Measurements from ENCODE around the gene ACOT11. TPM values are rescaled to one million over a fixed set of nuclear protein-coding genes. Genes with fewer than 3 reads are reported as not detected.
A peak's percentile ranks its signal among the peaks of the same experiment; 100 is the strongest.

Gene ACOT11
- total and polyA plus RNA-seq, 2 donors from 2014 or later: 24.6 to 31.1 TPM

DNA sequence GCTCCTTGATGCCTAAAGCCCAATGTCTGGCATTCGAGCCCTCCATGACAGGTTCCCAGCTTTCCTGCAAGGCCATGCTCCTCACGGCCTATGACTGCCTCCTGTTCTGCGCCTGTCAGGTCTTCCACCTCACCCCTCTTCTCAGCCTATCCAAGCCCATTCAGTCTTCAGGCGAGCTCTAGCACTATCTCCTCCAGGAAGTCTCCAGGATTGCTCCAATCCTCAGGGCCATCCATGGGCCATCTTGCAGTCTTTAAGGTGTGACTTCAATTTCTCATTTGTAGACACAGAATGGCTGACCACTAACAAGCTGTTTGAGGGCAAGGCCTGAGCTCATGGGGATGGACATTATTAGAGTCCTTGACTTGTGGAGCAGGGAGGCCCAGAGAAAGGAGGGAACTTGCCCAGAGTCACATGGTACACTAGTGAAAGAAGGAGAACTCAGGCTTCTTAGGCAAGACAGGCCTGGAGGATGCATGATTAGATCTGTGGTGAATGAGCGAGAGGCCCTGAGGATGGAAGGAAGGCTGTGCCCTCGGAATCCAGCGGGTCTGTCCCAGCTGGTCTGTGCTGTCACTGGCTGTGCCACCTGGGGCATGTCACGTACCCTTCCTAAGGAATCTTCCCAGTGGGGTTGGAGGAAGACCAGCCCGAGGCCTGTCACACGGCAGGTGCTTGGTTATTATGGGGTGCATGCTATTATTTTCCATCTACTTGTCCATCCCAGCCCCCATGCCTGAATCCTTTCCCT is 1.2 kb upstream of the ACOT11 start:
- FAIRE-seq (no peak), DNase-seq (no peak)
- Histone ChIP-seq H3K9me3 (ENCODE audit: control insufficient read depth in 2 of 3, insufficient read depth in 1 of 3, low read length in 3 of 3) (no peaks in the 10 kb centered on the region), H3K4me3 (ENCODE audit: low read length in 3 of 3) (no peak overlapping the region), H3K27ac (ENCODE audit: low read depth in 2 of 2, low read length in 2 of 2) (peak overlapping the region; percentile 80 to 83), H3K27me3 (ENCODE audit: control insufficient read depth, insufficient read depth, low read length) (no peaks in the 10 kb centered on the region), H3K4me1 (ENCODE audit: control insufficient read depth in 2 of 3, insufficient read depth in 2 of 3, low read depth in 1 of 3, low read length in 3 of 3) (peaks cover 0 to 15% (median 11%) of the 10 kb centered on the region in 3 donors), H3K9ac (ENCODE audit: low read length in 3 of 3) (peak overlapping the region in 1 of 3 donors; percentile 60), H3K36me3 (ENCODE audit: control insufficient read depth in 2 of 3, insufficient read depth in 3 of 3, low read length in 3 of 3) (no peaks in the 10 kb centered on the region)
- TF ChIP-seq, protein P1, sequence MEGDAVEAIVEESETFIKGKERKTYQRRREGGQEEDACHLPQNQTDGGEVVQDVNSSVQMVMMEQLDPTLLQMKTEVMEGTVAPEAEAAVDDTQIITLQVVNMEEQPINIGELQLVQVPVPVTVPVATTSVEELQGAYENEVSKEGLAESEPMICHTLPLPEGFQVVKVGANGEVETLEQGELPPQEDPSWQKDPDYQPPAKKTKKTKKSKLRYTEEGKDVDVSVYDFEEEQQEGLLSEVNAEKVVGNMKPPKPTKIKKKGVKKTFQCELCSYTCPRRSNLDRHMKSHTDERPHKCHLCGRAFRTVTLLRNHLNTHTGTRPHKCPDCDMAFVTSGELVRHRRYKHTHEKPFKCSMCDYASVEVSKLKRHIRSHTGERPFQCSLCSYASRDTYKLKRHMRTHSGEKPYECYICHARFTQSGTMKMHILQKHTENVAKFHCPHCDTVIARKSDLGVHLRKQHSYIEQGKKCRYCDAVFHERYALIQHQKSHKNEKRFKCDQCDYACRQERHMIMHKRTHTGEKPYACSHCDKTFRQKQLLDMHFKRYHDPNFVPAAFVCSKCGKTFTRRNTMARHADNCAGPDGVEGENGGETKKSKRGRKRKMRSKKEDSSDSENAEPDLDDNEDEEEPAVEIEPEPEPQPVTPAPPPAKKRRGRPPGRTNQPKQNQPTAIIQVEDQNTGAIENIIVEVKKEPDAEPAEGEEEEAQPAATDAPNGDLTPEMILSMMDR (IDR thresholded peaks at IDR 0.05; ENCODE audit: borderline replicate concordance, extremely low read depth, insufficient read depth): no peak
- intact Hi-C loops (cut with DNase I): no loop called here

DNA sequence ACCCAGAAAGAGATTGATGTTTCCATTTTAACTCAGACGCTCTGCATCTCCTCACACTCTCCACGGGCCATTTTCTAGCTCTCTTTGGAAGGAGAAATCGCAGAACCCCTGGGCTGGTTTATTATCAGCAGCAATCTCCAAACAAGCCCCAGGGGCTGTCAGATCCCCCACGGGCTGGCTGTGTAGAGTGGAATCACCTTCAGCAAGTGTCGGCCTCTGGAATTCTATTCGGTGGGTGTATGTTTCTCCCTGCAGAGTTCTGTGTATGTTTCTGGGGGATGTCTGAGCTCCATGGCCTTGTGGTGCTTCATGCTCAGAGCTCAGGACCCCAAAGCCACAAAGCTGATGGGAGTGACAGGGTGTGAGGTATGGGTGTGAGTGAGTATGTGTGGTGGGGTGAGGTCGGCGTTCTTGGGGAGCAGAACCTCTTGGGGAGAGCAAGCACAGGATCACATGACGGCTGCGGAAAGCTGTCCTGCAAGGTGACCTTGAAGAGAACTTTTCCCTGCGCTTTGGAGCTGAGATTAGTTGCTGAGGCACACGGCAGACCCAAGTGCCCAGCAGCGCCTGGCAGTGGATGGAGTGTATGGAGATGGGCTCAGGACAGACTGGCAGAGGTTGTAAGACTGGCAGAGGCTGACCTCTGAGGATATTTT is 489 bp downstream of the ACOT11 start:
- no peaks in the 10 kb centered on the region for H3K27me3 ChIP-seq (ENCODE audit: control insufficient read depth, insufficient read depth, low read length)
- no peaks in the 10 kb centered on the region for H3K9me3 ChIP-seq (ENCODE audit: control insufficient read depth in 2 of 3, insufficient read depth in 1 of 3, low read length in 3 of 3)
- no peak for DNase-seq
- intact Hi-C loops (cut with DNase I): no loop called here
- H3K27ac ChIP-seq (ENCODE audit: low read depth in 2 of 2, low read length in 2 of 2): peak overlapping the region; percentile 80 to 83
- FAIRE-seq: no peak
- H3K4me1 ChIP-seq (ENCODE audit: control insufficient read depth in 2 of 3, insufficient read depth in 2 of 3, low read depth in 1 of 3, low read length in 3 of 3): peaks cover 0 to 12% (median 11%) of the 10 kb centered on the region in 3 donors
- H3K36me3 ChIP-seq (ENCODE audit: control insufficient read depth in 2 of 3, insufficient read depth in 3 of 3, low read length in 3 of 3): no peaks in the 10 kb centered on the region
- H3K9ac ChIP-seq (ENCODE audit: low read length in 3 of 3): peak overlapping the region in 2 of 3 donors; percentile 74 to 88
- H3K4me3 ChIP-seq (ENCODE audit: low read length in 3 of 3): peak overlapping the region in 2 of 3 donors; percentile 57 to 64
- TF ChIP-seq, protein P1 (IDR thresholded peaks at IDR 0.05; ENCODE audit: borderline replicate concordance, extremely low read depth, insufficient read depth): no peak

DNA sequence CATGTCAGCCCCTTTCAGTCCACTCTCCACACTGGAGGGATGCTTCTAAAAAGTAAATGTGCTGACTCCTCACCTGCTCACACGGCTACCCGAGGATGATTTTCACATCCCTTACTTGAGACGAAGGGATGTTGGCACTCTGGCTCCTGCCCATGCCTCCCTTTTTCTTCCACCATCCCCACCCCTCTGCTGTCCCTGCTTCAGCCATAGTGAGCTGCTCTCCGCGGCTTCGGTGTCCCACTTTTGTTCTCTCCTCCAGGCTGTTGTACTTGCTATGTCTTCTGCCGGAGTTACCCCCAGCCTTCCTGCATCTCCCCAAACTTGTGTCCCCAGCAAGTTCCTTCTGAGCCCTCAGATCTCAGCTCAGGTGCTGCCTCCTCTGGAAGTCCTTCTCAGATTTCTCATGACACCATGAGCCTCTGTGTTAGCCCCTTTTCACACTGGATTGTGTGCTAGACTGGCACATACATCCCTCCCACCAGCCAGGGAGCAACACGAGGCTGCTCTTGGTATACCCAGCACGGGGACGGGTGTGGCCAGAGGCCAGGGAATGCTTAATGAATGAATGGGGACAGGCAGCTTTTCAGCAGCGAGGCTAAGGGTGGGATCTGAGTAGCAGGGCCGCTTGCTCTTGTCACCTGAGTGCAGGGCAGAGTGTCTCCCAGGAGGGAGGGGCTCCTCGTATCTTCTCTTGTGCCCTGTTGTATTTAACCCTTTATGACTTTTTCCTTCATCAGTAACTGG is 1.3 kb downstream of the ACOT11 start:
- Histone ChIP-seq H3K36me3 (ENCODE audit: control insufficient read depth in 2 of 3, insufficient read depth in 3 of 3, low read length in 3 of 3) (no peaks in the 10 kb centered on the region), H3K9me3 (ENCODE audit: control insufficient read depth in 2 of 3, insufficient read depth in 1 of 3, low read length in 3 of 3) (no peaks in the 10 kb centered on the region), H3K27ac (ENCODE audit: low read depth in 2 of 2, low read length in 2 of 2) (peak overlapping the region; percentile 80 to 83), H3K9ac (ENCODE audit: low read length in 3 of 3) (peak overlapping the region in 1 of 3 donors; percentile 88), H3K27me3 (ENCODE audit: control insufficient read depth, insufficient read depth, low read length) (no peaks in the 10 kb centered on the region), H3K4me1 (ENCODE audit: control insufficient read depth in 2 of 3, insufficient read depth in 2 of 3, low read depth in 1 of 3, low read length in 3 of 3) (peaks cover 0 to 12% (median 11%) of the 10 kb centered on the region in 3 donors), H3K4me3 (ENCODE audit: low read length in 3 of 3) (peak overlapping the region in 2 of 3 donors; percentile 57 to 64)
- intact Hi-C loops (cut with DNase I): no loop called here
- no peak for FAIRE-seq
- TF ChIP-seq, protein P1 (IDR thresholded peaks at IDR 0.05; ENCODE audit: borderline replicate concordance, extremely low read depth, insufficient read depth): no peak
- no peak for DNase-seq
